ENCODE data around the gene RLIM. TPM values are rescaled to one million over a fixed set of nuclear protein-coding genes. Genes with fewer than 3 reads are reported as not detected.
A peak's percentile ranks its signal among the peaks of the same experiment; 100 is the strongest.
"Not testable (repeated sequence)": the region's sequence is repeated elsewhere in the genome, so short reads cannot be mapped to it uniquely, and the experiment has no call there.

RLIM gene, protein sequence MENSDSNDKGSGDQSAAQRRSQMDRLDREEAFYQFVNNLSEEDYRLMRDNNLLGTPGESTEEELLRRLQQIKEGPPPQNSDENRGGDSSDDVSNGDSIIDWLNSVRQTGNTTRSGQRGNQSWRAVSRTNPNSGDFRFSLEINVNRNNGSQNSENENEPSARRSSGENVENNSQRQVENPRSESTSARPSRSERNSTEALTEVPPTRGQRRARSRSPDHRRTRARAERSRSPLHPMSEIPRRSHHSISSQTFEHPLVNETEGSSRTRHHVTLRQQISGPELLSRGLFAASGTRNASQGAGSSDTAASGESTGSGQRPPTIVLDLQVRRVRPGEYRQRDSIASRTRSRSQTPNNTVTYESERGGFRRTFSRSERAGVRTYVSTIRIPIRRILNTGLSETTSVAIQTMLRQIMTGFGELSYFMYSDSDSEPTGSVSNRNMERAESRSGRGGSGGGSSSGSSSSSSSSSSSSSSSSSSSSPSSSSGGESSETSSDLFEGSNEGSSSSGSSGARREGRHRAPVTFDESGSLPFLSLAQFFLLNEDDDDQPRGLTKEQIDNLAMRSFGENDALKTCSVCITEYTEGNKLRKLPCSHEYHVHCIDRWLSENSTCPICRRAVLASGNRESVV
- total RNA-seq, result 10 to 100 TPM; 13.6 to 28.8 (median 25.4) TPM

DNA sequence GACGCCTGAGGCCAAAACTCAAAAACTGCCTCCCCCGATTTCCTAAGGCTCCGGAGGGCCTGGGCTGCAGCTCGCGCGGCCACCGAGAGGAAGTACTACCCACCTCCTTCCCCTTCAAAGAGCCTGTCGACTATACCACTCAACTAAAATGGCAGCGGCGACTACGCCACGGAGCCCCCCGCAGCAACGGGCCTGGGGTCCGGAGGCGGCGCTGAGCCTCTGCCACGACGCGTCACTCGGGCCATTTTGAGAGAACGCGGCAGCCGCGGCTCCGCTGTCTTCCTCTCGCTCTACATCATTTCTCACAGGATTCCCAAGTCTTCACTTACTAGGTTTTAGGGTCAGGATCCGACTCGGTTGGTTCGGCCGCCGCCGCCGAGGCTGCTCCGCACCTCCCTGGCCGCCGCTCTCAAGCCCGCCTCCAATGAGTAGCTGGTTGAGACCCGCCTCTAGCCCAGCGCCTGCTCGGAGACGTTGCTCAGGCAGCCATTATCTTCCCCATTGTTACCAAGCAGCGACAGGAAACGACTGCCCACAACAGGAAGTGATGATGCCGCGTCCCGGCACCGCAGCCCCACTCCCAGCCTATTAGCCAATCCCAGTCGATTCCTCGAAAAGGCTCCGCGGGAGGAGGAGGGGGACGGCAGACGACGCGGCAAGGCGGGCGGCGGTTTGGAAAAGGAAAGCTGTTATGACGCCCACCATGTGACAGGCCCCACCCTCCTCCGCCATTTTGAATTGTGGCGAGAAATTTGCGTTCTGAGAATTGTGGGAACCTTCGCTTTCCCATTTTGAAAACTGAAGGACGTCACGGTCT lies at the start of gene RLIM:
Gene RLIM, minus strand, starts transcription at position 532 of the 817 bp plus-strand sequence. CDS start 18,647 bp downstream, outside the sequence.
- intact Hi-C loops (cut with DNase I), result no loop called here
- DNase-seq, result peak; percentile 79
- Histone ChIP-seq H3K36me3 (peaks cover 0 to 8% (median 0%) of the 10 kb centered on the region in 3 donors), H3K27me3 (no peaks in the 10 kb centered on the region), H3K4me1 (peaks cover 0 to 21% (median 0%) of the 10 kb centered on the region in 3 donors), H3K4me3 (peak within 1 kb of the TSS; percentile 56 to 83 (median 76)), H3K27ac (peak within 1 kb of the TSS; percentile 93 to 99 (median 98)), H3K9me3 (no peaks in the 10 kb centered on the region)
- peak in 3 of 4 donors; percentile 69 to 84 (median 74) for TF ChIP-seq POLR2A (IDR thresholded peaks at IDR 0.05)
- TF ChIP-seq, protein P1, sequence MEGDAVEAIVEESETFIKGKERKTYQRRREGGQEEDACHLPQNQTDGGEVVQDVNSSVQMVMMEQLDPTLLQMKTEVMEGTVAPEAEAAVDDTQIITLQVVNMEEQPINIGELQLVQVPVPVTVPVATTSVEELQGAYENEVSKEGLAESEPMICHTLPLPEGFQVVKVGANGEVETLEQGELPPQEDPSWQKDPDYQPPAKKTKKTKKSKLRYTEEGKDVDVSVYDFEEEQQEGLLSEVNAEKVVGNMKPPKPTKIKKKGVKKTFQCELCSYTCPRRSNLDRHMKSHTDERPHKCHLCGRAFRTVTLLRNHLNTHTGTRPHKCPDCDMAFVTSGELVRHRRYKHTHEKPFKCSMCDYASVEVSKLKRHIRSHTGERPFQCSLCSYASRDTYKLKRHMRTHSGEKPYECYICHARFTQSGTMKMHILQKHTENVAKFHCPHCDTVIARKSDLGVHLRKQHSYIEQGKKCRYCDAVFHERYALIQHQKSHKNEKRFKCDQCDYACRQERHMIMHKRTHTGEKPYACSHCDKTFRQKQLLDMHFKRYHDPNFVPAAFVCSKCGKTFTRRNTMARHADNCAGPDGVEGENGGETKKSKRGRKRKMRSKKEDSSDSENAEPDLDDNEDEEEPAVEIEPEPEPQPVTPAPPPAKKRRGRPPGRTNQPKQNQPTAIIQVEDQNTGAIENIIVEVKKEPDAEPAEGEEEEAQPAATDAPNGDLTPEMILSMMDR (IDR thresholded peaks at IDR 0.05), result no peak
- WGBS, 2 donors, result 0 to 57% methylated on average over 25 to 26 of the region's 66 CpGs

DNA sequence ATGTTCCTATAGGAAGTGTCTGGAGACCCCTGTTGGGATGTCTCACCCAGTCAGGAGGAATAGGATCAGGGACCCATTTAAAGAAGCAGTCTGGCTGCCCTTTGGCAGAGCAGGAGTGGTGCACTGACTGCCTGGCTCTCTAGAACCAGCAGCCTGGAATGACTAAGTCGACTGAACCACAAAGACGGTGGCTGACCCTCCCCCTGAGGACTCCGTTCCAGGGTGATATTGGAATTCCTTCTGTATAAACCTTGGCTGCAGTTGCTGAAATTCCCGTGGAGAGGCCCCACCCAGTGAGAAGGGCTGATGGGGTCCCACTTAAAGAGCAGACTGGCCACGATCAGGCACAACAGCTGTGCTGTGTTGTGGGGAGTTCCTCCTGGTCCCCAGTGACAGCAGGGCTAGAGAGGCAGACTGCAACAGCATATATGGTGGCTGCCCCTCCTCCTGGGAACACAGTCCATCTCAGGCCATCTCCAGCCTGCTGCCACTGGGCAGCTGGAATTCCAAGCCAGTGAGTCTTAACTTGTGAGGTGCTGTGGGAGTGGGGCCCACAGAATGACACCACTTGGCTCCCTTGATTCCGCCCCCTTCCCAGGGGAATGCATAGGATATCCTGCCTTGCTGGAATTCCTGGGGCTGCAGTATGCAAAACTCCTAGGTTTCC lies 41.8 kb upstream of the RLIM start:
- H3K27ac ChIP-seq, result no peak overlapping the region
- TF ChIP-seq, protein P1 (IDR thresholded peaks at IDR 0.05), result no peak
- TF ChIP-seq POLR2A (IDR thresholded peaks at IDR 0.05), result no peak
- H3K9me3 ChIP-seq, result peaks cover 0 to 5% (median 0%) of the 10 kb centered on the region in 3 donors
- H3K4me3 ChIP-seq, result no peak overlapping the region
- H3K36me3 ChIP-seq, result no peaks in the 10 kb centered on the region
- H3K27me3 ChIP-seq, result no peaks in the 10 kb centered on the region
- H3K4me1 ChIP-seq, result no peaks in the 10 kb centered on the region
- no peak for DNase-seq
- intact Hi-C loops (cut with DNase I), result no loop called here
- WGBS, 2 donors, result 38% methylated on average over 6 of the region's 6 CpGs; no CpG with 5 or more reads in 1 of the 2 donors

DNA sequence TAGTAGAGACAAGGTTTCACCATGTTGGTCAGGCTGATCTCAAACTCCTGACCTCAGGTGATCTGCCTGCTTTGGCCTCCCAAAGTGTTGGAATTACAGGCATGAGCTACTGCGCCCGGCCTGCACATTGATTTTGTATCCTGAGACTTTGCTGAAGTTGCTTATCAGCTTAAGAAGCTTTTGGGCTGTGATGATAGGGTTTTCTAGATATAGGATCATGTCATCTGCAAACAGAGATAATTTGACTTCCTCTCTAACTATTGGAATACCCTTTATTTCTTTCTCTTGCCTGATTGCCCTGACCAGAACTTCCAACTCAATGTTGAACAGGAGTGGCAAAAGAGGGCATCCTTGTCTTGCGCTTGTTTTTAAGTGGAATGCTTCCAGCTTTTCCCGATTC lies 40.5 kb upstream of the RLIM start:
- H3K9me3 ChIP-seq; H3K27ac ChIP-seq; H3K4me3 ChIP-seq; H3K36me3 ChIP-seq; H3K4me1 ChIP-seq; H3K27me3 ChIP-seq; DNase-seq; intact Hi-C loops (cut with DNase I): not testable (repeated sequence)
- WGBS, 2 donors, result 84 to 94% methylated on average over 2 to 4 of the region's 4 CpGs

DNA sequence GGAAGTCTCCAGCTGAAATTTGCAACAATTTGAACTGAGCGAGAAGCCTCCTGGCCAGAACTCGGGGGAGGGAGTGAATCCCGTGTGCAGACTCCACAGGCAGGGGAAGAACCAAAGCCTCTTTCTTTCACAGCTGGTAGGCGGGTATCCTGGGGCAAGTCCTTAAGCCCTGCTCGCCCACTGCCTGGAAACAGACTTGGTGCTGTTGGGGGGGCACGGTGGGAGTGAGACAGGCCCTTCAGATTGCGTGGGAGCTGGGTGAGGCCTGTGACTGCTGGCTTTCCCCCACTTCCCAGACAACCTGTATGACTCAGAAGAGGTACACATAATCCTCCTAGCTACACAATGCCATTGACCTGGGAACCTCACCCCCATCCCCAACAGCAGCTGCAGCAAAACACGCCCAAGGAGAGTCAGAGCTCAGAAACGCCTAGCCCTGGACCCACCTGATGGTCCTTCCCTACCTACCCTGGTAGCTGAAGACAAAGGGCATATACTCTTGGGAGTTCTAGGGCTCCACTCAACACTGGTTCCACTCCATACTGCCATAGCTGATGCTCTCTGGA lies 22.4 kb upstream of the RLIM start:
- no peak for TF ChIP-seq POLR2A (IDR thresholded peaks at IDR 0.05)
- TF ChIP-seq, protein P1 (IDR thresholded peaks at IDR 0.05), result no peak
- Histone ChIP-seq H3K9me3 (no peaks in the 10 kb centered on the region), H3K4me1 (no peaks in the 10 kb centered on the region), H3K27ac (peak overlapping the region in 1 of 4 donors; percentile 17), H3K27me3 (no peaks in the 10 kb centered on the region), H3K36me3 (no peaks in the 10 kb centered on the region), H3K4me3 (no peak overlapping the region)
- DNase-seq, result no peak
- intact Hi-C loops (cut with DNase I), result no loop called here
- 65 to 92% methylated on average over 2 to 6 of the region's 9 CpGs for WGBS, 2 donors
